GM12891 (cell line): ENCODE results near the gene ETV7.
"Not testable (repeated sequence)": the region's sequence is repeated elsewhere in the genome, so short reads cannot be mapped to it uniquely, and the experiment has no call there.

Experiments used
- DNase-seq: peaks from one replicate; pipeline ENCODE4 v3.0.0; 2011; ENCODE audit warnings: low spot score; ENCODE audit not compliant: insufficient read length
- FAIRE-seq: peaks from 2 replicates; lab custom pipeline; 2011; peaks lifted over from hg19 to GRCh38; lab: Jason Lieb, UNC
- PAX5 ChIP-seq: IDR thresholded peaks from 2 replicates; pipeline ENCODE4 v1.6.1; 2011; ENCODE audit warnings: low read length, moderate library complexity, mild to moderate bottlenecking; ENCODE audit not compliant: insufficient read depth, severe bottlenecking
- POLR2A ChIP-seq: IDR thresholded peaks from 2 replicates; pipeline ENCODE4 v1.6.1; 2011; ENCODE audit warnings: low read depth, low read length, control low read depth
- POLR2AphosphoS5 ChIP-seq: IDR thresholded peaks from 2 replicates; pipeline ENCODE4 v1.6.1; 2011; ENCODE audit warnings: low read depth, low read length, control low read depth
- POU2F2 ChIP-seq: IDR thresholded peaks from 2 replicates; pipeline ENCODE4 v1.6.1; 2011; ENCODE audit warnings: low read depth, mild to moderate bottlenecking, control low read depth, low read length, moderate library complexity
- SPI1 ChIP-seq: IDR thresholded peaks from 2 replicates; pipeline ENCODE4 v1.6.1; 2011; ENCODE audit warnings: low read depth, low read length, control low read depth
- TAF1 ChIP-seq: IDR thresholded peaks from 2 replicates; pipeline ENCODE4 v1.6.1; 2011; ENCODE audit warnings: low read depth, low read length, control low read depth

Gene ETV7

DNA sequence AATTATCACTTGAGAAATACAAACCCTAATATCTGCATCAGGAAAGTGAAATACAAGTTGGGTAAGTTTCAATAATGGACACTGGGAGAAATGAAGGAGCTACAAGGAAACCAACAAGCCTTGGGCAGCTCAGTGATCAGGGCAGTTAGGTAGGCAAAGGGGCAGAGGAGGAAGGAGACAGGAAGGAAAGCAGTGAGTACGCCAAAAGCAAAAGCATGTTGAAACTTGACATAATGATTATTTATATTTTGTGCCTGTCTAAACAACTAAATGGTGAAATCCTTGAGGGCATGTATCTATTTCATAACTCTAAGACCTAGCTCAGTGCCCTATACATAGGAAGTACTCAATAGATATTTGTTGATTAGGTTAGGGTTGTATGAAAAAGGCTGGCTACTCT, 31.8 kb upstream of the ETV7 start:
- no peak for FAIRE-seq
- TF ChIP-seq TAF1 (no peak), PAX5 (no peak), POU2F2 (no peak), POLR2AphosphoS5 (no peak), POLR2A (no peak), SPI1 (no peak)

DNA sequence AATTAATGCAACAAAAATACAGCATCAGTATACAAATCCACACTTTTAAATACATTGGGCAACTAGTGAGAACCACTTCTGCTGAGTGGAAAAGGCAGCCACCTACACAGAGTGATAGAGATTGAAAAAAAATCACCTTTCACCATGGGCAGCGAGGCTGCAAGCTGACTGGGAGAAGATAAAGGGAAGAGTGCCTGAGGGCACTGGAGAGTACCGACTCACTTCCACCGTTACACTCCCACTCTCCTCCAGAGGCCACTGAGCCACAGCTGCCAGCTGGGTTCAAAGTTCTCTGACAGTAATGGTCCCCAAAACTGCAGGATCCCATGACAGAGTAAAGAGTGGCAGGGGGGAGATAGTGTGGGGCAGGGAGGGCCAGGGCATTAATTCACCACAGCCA, 31.1 kb upstream of the ETV7 start:
- DNase-seq (no peak), FAIRE-seq (no peak)
- no peak for TF ChIP-seq SPI1
- TF ChIP-seq PAX5 = no peak
- no peak for TF ChIP-seq TAF1
- TF ChIP-seq POLR2A = no peak
- no peak for TF ChIP-seq POU2F2
- TF ChIP-seq POLR2AphosphoS5 = no peak

More for the DNA sequence above, 31.8 kb upstream of the ETV7 start:
- DNase-seq = no peak

DNA sequence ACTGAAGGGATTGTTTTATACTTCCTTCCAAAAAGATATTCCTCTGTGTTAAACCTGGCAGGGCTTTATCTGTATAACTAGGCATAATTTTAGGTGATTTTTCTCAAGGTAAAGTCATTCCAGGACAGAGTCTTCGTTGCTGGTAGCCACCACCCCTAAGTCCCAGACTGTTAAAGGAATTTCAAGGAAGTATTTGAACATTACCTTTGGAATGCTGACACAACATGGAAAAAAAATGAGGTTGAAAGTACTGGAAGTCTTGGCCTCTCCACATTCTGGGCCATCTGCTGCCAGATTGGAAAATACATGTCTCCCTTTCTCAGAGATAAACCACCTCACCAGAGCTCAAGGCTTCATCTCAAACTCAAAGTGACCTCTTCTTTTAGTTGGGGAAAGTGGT, 27.0 kb upstream of the ETV7 start:
- TF ChIP-seq POLR2AphosphoS5 = no peak
- no peak for TF ChIP-seq TAF1
- TF ChIP-seq SPI1 = no peak
- no peak for TF ChIP-seq PAX5
- no peak for TF ChIP-seq POU2F2
- no peak for TF ChIP-seq POLR2A
- FAIRE-seq (no peak), DNase-seq (no peak)

DNA sequence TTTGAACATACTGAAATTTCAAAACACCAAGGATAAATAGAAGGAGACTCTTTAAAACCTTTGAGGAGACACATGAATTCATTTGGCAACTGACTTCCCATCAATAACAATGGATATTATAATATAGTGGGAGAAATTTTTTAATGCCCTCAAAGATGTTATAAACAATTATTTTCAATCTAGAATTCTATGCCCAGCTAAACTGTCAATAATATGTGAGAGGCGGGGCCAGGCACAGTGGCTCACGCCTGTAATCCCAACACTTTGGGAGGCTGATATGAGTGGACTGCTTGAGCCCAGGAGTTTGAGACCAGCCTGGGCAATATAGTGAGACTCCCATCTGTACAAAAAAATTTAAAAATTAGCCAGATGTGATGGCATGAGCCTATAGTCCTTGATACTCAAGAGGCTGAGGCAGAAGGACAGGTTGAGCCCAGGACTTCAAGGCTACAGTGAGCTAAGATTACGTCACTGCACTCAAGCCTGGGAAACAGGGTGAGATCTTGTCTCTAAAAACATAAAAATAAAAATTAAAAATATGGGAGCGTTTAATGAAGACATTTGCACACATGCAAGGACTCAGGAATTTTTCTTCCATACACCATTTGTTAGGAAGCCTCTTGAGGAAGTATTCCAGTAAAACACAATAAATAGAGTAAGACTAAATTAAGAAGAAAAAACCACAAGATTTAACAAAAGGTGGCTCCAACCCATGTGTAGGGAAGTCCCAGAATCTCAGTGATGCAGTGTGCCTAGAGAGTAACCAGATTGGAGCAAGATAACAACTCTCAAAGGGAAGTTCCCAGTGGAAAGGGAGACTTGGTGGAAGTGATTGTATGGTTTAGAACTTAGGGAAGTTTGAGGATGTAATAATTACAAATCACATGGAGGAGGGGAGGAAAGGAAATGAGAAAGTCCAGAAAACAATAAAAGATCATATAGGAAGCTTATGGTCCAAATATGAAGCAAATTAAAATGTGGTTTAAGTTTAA, 26.3 kb upstream of the ETV7 start:
- no peak for FAIRE-seq
- no peak for DNase-seq
- no peak for TF ChIP-seq SPI1
- TF ChIP-seq POLR2AphosphoS5 = no peak
- TF ChIP-seq POU2F2 = no peak
- no peak for TF ChIP-seq TAF1
- TF ChIP-seq PAX5 = no peak
- no peak for TF ChIP-seq POLR2A

DNA sequence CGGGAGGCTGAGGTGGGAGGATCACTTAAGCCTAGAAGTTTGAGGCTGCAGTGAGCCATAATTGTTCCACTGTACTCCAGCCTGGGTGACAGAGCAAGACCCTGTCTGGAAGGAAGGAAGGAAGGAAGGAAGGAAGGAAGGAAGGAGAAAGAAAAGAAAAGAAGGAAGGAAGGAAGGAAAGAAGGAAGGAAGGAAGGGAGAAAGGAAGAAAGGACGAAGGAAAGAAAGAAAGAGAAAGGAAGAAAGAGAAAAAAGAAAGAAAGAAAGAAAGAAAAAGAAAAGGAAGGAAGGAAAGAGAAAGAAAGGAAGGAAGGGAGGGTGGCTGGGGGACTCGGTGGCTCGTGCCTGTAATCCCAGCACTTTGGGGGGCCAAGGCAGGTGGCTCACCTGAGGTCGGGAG, 22.2 kb upstream of the ETV7 start:
- not testable (repeated sequence) for FAIRE-seq

DNA sequence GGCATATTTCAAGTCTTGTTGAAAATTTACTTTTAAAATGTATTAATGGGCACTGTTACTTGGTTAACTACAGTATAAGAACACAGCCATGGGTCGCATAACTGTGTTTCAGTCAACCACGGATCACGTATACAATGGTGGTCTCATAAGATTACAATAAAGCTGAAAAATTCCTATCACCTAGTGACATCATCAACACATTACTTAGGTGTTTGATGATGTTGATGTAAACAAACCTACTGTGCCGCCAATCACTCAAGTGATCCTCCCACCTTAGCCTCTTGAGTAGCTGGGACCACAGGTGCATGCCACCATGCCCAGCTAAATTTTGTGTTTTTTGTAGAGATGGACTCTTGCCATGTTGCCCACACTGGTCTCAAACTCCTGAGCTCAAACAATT, 16.7 kb upstream of the ETV7 start:
- no peak for FAIRE-seq
- DNase-seq = no peak
- TF ChIP-seq SPI1 = no peak
- TF ChIP-seq PAX5 = no peak
- no peak for TF ChIP-seq TAF1
- no peak for TF ChIP-seq POLR2A
- TF ChIP-seq POLR2AphosphoS5 = no peak
- no peak for TF ChIP-seq POU2F2

More for the DNA sequence above, 22.2 kb upstream of the ETV7 start:
- DNase-seq = not testable (repeated sequence)

DNA sequence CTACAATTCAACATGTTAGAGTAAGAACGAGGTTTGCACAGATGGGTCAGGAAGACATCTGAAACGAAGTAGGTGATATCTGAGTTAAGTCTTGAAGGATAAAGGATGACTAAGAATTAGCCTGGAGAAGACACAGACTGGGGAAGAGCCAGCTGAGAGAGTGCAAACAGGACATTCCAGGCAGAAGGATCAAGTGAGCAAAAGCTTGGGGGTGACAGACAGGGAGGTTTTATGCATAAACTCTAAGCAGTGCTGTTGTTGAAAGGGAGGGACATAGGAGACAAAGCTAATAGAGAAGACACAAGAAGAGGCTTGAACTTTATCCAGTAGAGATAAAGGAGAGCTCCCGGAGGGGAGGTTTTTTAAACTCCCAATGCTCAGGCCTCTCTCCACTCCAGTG, 15.0 kb upstream of the ETV7 start:
- no peak for DNase-seq
- TF ChIP-seq POLR2AphosphoS5 (no peak), PAX5 (no peak), POU2F2 (no peak), POLR2A (no peak), TAF1 (no peak), SPI1 (no peak)
- FAIRE-seq = no peak

DNA sequence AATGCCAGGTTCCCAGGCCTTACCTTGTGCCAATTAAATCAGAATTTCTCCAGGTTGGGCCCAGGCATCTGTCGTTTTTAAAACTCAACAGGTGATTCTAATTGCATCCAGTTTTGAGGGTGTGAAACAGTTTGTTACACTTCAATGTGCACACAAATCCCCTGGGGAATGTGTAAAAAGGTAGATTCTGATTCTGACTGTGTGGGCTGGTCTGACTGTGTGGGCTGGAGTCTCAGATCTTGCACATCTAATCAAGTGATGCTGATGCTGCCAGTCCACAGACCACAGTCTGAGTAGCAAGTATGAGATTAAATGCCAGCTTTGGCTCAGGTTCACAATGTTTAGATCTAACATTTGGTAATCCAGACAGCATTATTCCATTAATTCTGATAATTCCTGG, 12.5 kb upstream of the ETV7 start:
- DNase-seq (no peak), FAIRE-seq (no peak)
- TF ChIP-seq TAF1 (no peak), SPI1 (no peak)

DNA sequence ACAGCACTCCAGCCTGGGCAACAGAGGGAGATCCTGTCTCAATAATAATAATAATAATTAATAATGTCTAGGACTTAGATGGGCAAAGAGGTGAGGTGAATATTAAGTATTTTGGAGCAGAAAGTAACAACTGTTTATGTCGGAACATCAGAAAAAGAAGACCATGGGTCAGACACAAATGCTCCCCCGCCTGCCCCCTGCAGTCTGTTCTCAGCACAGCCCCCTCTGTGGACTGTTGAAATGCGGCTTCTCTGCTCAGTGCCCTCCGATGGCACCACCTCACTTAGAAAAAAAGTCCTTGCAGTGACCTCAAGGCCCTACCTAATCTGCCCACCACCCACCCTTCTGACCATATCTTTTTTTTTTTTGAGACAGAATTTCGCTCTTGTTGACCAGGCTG, 5.2 kb upstream of the ETV7 start:
- FAIRE-seq (no peak), DNase-seq (no peak)
- TF ChIP-seq POLR2AphosphoS5 (no peak), POLR2A (no peak), SPI1 (no peak), POU2F2 (no peak), PAX5 (no peak), TAF1 (no peak)

DNA sequence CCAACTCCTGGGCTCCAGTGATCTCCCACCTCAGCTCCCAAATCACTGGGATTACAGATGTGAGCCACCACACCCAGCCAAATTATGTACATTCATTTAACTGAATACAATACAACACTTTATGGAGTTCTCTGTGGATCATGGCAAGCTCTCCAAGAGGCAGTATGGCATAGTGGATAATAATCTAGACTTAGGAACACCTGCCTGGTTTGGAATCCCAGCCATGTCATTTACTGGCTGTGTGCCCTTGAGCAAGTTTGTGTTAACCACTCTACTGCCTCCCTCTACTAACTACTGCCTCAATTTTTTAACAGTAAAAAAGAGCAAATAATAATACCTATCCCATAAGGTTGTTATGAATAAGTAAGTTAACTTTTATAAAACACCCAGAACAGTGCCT, 1.9 kb upstream of the ETV7 start:
- FAIRE-seq = no peak
- TF ChIP-seq POLR2A (no peak), POLR2AphosphoS5 (no peak), TAF1 (no peak), POU2F2 (no peak), PAX5 (no peak), SPI1 (no peak)
- DNase-seq = no peak
